CD4-positive, alpha-beta T cell treated with Interleukin-21 for 1 hour (primary cell): ENCODE data around the gene RPL5.
"Not testable (repeated sequence)": the region's sequence is repeated elsewhere in the genome, so short reads cannot be mapped to it uniquely, and the experiment has no call there.

ENCODE experiments used
- DNase-seq: peaks from one replicate; pipeline ENCODE4 v3.0.0-alpha.2; 2020

RPL5 gene

GRCh38 chr1:92831762-92832536 lies at the start of gene RPL5:
Gene RPL5 (plus strand): TSS chr1:92832040. CDS start chr1:92832115, 75 bp downstream.
- peak; percentile 97 for DNase-seq

GRCh38 chr1:92783550-92783949 lies 48.3 kb upstream of the RPL5 start:
- not testable (repeated sequence) for DNase-seq

- peak; percentile 53 for DNase-seq
These were observed 47.7 kb upstream of the RPL5 start for GRCh38 chr1:92784021-92784638.

GRCh38 chr1:92784639-92785500 lies 47.0 kb upstream of the RPL5 start, which contains the start of gene EVI5:
Gene EVI5 (minus strand): TSS chr1:92785108. CDS start chr1:92736546, 48,562 bp downstream.
- DNase-seq = peak; percentile 55

- DNase-seq = no peak
These were observed 45.5 kb upstream of the RPL5 start for GRCh38 chr1:92786111-92786901.

- DNase-seq = no peak
These were observed 41.8 kb upstream of the RPL5 start for GRCh38 chr1:92790081-92790480.

- no peak for DNase-seq
These were observed 41.0 kb upstream of the RPL5 start for GRCh38 chr1:92790867-92791266.

GRCh38 chr1:92791487-92792066 lies 40.3 kb upstream of the RPL5 start:
- DNase-seq = no peak

GRCh38 chr1:92792340-92792782 lies 39.5 kb upstream of the RPL5 start:
- no peak for DNase-seq

- DNase-seq = no peak
These were observed 36.7 kb upstream of the RPL5 start for GRCh38 chr1:92795166-92795565.

GRCh38 chr1:92797297-92797696 lies 34.5 kb upstream of the RPL5 start:
- no peak for DNase-seq

GRCh38 chr1:92797961-92798360 lies 33.9 kb upstream of the RPL5 start:
- DNase-seq = no peak

GRCh38 chr1:92803140-92803887 lies 28.5 kb upstream of the RPL5 start:
- no peak for DNase-seq

GRCh38 chr1:92804721-92805201 lies 27.1 kb upstream of the RPL5 start:
- peak; percentile 26 for DNase-seq

GRCh38 chr1:92805216-92805615 lies 26.6 kb upstream of the RPL5 start:
- no peak for DNase-seq

GRCh38 chr1:92808381-92808780 lies 23.5 kb upstream of the RPL5 start:
- no peak for DNase-seq

- no peak for DNase-seq
These were observed 15.1 kb upstream of the RPL5 start for GRCh38 chr1:92816732-92817131.

- no peak for DNase-seq
These were observed 14.6 kb upstream of the RPL5 start for GRCh38 chr1:92817137-92817697.

GRCh38 chr1:92817986-92818764 lies 13.7 kb upstream of the RPL5 start:
- DNase-seq = peak; percentile 46

- DNase-seq = no peak
These were observed 11.8 kb upstream of the RPL5 start for GRCh38 chr1:92820024-92820423.
